Central memory CD4-positive, alpha-beta T cell (primary cell): ENCODE measurements around the gene RAVER2.
"Not testable (repeated sequence)": the region's sequence is repeated elsewhere in the genome, so short reads cannot be mapped to it uniquely, and the experiment has no call there.

ENCODE experiments used
- DNase-seq: peaks from one replicate; pipeline ENCODE4 v3.0.0; 2022

RAVER2 gene

DNA sequence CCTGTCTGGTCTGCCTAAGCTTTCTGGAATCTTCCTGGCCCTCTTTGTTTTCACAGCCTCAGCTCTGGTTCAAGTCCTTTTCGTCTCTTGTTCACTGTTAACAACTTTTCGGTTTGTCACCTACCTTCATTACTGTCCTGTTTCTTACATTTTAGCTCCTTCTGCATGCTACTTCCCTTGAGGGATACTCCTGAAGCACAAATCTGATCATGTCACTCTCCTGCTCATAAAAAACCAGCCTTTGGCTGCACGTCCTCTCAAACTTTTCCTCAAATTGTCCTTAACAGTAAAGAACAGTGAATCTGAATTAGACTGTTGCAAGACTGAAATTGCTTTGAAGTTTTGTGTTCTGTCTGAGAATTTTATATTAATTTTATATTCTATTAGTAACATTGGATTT is 3.3 kb downstream of the RAVER2 start:
- DNase-seq = no peak

DNA sequence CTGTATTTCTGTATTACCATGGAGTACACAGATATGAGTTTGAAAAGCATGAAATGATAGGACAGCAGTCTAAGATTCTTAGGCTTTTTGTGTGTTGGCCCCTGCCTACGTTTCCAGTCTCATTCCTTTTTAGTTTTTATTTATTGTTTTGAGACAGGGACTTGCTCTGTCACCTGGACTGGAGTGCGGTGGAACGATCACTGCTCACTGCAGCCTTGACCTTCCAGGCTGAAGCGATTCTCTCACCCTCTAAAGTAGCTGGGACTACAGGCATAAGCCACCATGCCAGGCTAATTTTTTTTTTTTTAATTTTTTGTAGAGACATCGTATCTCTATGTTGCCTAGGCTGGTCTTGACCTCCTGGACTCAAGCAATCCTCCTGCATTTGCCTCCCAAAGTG is 3.8 kb downstream of the RAVER2 start:
- no peak for DNase-seq

DNA sequence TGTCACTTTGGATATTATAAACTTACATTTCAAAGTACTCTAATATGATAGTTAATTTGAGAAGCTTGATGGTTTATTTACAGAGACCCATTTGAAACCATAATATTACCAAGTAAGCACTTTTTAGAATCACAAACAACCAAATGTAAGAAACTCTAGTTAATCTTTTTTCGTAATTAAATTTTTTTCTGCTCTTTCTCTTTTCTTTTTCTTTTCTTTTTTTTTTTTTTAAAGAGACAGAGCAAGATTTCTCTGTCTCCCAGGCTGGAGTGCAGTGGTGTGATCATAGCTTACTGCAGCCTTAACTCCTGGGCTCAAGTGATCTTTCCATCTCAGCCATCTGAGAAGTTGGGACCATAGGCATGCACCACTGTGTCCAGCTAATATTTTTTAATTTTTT is 5.2 kb downstream of the RAVER2 start:
- DNase-seq = no peak

DNA sequence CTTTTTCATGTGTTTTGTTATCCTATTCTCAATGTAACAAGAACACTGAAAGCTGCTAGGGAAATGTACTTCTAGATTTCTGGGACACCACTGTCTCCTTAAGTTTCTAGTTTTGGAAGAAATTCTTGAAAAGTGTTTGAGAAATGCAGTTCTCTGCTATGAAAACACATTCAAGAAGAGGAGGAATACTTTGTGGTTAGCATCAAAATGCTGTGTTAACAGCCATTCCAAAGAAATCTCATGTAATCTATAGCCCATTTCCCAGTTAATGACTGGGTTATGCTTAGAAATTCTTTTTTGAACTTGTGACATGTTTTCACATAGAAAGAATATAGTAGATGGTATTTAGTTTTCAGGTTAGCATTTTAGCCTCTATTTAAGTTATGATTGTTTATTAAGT is 6.0 kb downstream of the RAVER2 start:
- no peak for DNase-seq

DNA sequence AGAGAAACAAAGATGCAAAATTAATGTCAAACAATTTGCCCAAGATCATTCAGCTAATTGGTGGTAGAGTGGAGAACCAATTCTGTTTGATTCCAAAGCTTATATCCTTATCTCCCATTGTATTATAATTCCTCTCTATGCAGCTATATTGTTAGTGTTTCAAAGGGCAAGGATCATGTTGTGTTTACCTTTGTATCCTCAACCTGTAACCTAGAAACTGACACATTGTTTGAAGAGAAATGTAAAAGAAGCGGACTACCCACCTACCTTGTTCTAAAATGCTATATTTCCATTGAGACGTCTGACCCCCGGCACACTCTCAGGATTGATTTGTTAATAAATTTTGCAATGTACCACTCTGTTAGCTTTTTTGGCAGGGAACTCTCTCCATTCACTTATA is 9.3 kb downstream of the RAVER2 start:
- no peak for DNase-seq

DNA sequence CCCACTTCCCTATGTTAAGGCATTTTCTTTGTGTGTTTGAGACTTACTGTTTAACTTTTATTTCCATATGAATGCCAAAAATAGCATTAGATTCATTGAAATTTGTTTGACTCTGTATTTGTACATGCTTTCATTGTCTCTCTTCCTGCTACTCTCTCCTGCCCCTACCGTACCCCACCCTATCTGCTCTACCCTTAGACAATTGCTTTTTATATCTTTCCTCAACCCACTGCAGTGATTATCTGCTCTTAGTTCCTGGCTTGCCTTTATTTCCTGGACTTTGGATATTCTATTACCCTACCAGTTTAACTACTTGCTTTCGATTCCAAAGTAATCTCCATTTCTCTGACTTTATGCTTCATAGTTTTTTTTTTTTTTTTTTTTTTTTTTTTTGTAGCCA is 10.5 kb downstream of the RAVER2 start:
- no peak for DNase-seq

DNA sequence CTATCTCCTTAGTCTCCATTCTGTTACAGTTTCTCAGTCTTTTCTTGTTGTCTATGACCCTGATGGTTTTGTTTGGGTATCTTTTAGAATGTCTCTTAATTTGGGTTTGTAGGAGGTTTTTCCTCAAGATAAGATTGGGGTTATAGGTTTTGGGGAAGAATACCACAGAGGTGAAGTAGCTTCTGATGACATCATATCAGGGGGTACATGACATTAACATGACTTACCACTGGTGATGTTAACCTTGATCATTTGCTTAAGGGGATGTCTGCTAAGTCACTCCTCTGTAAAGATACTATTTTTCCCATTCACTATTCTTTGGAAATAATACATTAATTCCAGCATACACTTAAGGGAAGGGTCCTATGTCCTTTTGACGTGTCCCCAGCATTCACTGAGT is 11.9 kb downstream of the RAVER2 start:
- DNase-seq = no peak

DNA sequence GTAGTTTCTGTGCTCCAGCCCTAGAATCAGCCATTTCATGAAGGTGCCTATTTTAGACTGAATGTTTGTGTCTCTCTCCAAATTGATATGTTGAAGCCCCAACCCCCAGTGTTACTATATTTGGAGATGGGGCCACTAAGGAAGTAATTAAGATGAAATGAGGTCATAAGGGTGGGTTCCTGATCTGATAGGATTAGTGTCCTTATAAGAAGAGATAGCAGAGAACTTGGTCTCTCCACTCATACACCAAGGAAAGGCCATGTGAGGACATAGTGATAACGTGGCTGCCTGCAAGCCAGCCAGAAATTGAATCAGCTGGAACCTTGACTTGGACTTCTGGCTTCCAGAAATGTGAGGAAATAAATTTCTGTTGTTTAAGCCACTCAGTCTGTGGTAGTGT is 12.3 kb downstream of the RAVER2 start:
- DNase-seq = no peak

DNA sequence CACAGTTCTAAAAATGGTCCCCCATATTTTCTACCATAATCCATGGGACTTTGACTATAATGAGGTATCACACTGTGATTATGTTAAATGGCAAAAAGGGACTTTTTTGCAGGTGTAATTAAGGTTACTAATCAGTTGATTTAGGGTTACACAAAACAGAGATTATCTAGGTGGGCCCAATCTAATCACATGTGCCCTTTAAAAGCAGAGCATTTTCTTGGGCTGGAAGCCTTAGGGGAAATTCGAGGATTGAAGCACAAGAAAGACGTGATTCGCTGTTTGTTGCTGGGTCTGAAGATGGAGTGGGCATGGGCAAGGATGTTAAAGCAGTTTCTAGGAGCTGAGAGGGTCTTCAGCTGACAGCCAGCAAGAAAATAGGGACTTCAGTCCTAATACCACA is 13.4 kb downstream of the RAVER2 start:
- no peak for DNase-seq

DNA sequence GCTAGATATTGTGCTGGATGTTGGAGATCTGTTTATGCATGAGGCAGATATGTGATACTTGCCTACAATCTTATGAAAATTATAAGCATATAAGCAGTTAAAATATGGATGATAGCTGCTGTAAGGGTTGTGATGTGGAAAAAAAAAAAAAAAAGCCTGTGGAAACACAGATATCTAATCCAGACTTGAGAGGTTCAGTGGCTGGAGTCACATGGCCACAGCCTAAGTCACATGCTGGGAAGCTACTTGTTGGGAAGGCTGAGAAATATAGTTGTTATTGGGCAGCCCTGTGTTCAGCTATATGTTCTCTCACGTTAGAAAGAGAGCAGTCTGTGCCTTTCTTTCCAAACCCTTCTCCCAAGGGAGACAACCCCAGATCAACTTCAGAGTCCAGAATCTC is 15.1 kb downstream of the RAVER2 start:
- no peak for DNase-seq

DNA sequence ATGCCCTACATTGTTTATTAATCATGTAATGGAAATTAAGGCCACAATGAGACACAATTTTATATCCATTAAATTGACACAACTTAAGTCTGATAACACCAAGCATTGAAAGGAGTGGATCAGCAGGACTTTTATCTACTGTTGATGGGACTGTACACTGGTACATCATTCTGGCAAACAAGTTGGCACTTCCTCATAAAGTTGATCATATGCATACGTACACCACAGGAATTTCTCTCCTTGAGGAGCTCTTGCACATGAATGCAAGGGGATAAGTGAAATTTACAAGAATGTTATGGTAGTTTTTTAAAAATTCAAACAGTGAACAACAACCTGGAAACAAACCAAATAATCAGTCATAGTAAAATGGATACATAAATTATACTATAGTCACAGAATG is 20.1 kb downstream of the RAVER2 start:
- DNase-seq = no peak

DNA sequence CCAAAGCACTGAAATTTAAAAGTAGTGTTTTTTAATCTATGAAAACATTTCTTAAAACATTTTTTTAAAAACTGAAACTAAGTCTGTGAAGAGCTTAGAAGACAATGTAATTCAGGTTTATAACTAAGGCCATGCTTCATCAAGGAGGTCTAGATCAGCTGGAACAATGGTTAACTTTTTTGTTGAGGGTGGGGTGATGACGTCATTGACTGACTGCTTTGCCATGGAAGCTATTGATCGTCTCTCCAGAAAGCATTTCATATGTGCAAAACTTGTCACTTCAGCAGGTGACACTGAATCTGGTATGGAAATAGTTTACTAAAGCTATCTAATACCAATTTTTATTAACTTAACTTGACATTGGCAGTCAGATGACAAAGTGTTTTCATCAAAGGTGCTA is 21.0 kb downstream of the RAVER2 start:
- no peak for DNase-seq

DNA sequence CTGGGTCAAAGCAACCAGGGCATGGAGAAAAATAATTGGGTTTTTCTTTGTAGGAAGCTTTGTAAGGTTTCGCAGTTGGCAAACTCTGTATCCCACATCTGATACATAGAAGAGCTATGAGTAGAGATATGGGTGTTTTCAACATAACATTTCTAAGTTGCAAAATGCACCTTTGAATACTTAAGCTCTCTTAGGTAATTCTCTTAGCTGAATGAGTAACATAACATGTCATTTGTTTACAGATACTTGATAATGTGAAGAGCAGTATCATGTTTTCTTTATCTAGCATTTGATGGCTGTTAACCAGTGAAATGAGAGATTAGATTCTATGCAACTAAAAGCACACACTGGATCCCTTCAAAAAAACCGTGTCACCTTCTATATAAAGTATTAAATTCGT is 21.6 kb downstream of the RAVER2 start:
- DNase-seq = no peak

DNA sequence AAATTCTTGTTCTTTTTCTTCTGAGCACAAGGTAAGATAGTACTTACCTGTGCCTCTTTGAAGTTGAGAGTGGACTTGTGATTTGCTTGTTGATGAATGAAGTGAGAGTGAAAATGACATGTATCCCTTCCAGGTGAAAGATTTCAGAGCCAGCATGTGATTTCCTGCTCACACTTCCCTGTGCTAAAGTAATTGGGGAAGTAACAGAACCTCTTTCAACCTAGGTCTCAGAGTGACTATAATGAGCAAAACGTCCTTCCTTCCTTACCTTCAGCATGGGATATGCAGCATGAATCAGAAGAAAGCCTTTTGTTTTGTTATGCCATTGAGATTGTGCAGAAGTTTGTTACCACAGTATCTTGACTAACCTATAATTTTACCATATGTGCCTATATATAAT is 24.6 kb downstream of the RAVER2 start:
- DNase-seq = no peak

DNA sequence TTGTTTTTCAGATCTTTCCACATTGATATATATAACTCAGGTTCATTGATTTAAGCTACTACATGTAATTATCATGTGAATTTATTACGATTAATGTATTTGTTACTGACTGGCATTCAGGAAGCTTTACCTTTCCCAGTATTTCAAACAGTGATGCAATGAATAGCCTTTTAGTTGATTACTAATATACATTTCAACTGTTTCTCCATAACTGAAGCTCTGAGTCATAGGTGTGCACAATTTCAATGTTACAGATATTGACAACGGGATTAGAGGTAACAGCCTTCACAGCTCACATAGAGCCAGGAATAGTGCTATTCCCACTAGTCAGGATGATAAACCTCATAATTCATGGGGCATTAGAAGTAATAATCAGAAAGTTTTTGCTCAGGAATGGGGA is 25.1 kb downstream of the RAVER2 start:
- no peak for DNase-seq

DNA sequence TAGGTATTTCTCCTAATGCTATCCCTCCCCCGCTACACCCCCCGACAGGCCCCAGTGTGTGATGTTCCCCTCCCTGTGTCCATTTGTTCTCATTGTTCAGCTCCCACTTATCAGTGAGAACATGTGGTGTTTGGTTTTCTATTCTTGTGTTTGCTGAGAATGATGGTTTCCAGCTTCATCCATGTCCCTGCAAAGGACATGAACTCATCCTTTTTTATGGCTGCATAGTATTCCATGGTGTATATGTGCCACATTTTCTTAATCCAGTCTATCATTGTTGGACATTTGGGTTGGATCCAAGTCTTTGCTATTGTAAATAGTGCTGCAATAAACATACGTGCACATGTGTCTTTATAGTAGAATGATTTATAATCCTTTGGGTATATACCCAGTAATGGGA is 28.4 kb downstream of the RAVER2 start:
- not testable (repeated sequence) for DNase-seq

DNA sequence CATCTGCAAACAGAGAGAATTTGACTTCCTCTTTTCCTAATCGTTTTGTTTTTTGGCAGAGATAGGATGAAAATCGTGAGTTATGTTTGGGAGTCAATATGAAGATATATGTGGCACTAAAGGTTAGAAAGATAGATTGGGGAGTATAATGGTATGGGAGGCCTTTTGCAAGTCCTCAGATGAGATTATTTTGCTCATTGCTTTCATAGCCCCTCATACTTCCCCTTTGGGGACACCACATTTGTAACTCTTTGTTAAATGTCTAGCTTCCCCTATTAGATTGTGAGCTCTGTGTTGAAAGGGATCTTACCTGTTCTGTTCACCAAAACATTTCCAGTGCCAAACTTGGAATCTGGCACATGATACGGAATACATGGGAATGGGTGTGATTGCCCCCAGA is 30.2 kb downstream of the RAVER2 start:
- DNase-seq = no peak

DNA sequence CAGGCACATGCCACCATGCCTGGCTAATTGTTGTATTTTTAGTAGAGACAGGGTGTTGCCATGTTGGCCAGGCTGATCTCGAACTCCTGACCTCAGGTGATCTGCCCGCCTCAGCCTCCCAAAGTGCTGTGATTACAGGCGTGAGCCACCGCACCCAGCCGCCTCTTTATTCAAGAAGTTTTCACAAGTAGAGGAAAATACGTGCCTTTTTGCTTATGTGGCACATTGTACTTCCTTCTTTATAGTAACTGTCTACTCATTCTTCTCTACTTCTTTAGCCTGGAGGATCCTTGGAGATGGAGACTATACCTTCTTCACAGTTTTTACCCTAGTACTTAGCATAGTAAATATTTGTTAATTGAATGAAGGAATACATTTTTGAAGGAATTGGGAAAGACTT is 37.2 kb downstream of the RAVER2 start:
- not testable (repeated sequence) for DNase-seq

DNA sequence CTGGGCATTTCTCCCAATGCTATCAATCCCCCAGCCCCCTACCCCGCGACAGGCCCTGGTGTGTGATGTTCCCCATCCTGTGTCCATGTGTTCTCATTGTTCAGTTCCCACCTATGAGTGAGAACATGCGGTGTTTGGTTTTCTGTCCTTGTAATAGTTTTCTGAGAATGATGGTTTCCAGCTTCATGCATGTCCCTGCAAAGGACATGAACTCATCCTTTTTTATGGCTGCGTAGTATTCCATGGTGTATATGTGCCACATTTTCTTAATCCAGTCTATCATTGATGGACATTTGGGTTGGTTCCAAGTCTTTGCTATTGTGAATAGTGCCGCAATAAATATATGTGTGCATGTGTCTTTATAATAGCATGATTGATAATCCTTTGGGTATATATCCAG is 38.0 kb downstream of the RAVER2 start:
- DNase-seq = not testable (repeated sequence)

DNA sequence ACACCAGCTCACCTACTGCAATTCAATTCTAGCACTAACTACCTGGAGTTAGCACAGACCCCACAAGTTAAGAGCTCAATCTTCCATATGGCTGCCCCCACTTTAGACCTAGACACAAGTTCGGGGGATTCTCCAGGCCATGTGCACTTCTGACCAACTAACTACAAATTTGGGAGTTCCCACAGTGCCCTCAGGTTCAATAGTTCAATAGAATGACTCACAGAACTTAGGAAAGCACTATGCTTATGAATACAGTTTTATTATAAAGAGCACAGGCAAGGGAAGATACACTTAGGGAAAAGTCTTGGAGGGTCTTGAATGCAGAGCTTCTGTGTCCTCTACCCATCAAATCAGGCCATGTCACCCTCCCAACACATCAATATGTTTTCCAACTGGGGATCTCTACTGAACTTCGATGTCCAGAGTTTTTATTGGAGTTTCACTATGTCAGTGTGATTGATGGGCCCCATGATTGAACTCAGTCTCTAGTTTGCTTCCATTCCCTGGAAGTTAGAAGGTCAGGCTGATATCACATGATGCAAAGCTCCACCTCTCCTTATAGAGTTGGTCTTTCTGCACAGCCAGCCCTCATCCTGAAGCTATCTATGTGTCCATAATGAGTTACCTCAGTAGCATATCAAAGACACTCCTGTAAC is 46.1 kb downstream of the RAVER2 start:
- no peak for DNase-seq

DNA sequence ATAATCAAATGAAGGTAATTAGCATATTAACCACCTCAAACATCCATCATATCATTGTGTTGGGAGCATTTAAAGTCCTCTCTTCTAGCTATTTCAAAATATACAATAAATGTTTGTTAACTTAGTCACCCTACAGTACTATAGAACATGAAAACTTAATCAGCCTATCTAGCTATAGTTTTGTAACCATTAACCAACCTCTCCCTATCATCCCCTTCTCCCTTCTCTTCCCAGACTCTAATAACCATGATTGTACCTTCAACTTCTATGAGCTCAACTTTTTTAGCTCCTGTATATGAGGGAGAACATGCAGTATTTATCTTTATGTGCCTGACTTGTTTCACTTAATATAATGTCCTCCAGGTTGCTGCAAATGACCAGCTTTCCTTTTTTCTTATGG is 54.0 kb downstream of the RAVER2 start:
- no peak for DNase-seq

DNA sequence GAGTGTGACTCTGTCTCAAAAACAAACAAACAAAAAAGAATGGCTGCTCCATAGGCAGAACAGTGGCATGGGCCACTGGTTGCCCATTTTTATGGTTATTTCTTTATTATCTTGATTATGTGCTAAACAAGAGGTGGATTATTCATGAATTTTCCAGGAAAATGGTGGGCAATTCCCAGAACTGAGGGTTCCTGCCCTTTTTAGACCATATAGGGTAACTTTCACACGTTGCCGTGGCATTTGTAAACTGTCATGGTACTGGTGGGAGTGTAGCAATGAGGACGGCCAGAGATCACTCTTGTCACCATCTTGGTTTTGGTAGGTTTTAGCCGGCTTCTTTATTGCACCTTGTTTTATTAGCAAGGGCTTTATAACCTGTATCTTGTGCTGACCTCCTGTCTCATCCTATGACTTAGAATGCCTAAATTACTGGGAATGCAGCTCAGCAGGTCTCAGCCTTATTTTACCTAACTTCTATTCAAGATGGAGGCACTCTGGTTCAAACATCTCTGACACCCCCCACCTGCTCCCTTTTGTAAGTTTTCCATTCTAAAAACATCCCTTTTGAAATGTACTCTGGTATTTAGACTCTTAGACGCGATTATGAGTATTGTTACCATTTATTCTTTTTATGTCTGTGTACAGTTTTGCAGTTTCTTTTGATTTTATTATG is 57.1 kb downstream of the RAVER2 start:
- no peak for DNase-seq

DNA sequence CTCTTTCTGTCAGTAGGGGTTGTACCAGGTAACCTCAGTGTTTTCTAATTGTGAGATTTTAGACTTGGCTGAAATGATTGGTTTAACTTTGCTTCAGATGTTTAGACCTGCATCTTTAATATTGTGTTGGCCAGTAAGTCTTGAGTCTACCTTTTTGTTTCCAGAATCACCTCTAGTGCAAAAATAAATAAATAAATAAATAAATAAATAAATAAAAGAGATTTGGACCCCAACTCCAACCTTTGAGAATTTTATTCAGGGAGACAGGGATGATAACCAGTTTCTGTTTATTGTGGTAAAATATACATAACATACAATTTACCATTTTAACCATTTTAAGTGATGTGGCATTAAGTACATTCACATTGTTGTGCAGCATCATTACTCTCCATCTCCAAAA is 64.4 kb downstream of the RAVER2 start:
- DNase-seq = no peak

DNA sequence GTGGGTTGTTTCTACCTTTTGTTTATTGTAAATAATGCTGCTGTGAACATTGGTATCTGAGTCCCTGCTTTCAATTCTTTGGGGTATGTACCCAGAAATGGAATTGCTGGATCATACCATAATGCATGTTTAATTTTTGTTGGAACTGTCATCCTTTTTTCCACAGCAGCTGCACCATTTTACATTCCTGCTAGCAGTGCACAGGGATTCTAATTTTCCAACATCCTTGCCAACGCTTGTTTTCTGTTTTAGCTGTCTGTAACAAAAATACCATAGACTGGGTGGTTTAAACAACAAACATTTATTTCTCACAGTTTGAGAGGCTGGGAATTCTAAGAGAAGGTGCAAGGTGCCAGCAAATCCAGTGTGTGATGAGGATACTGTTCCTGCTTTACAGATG is 65.1 kb downstream of the RAVER2 start:
- DNase-seq = no peak

DNA sequence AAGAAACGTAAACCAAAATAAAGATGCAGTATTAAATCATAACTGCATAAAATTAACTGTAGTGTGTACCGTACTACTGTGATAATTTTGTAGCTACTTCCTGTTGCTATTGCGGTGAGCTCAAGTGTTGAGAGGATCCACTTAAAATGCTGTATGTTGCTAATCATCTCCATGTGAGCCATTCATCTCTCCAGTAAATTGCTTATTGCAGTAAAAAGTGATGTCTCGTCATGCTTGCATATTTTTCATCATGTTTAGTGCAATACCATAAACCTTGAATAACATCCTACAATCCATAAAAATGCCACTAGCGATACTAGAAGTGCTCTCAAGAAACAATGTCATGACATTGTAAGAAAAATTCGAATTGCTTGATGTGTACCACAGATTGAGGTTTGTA is 66.3 kb downstream of the RAVER2 start:
- DNase-seq = no peak
